Measurements from ENCODE around the gene TMEM72. TPM values are rescaled to one million over a fixed set of nuclear protein-coding genes. Genes with fewer than 3 reads are reported as not detected.

Gene TMEM72
- total RNA-seq, 1 donor from 2014 or later, result not detected

GRCh38 chr10:44889834-44890233, 21.3 kb upstream of the TMEM72 start:
- no peak overlapping the region for H3K27ac Mint-ChIP-seq
- CTCF ChIA-PET, result no interaction called here
- no peak for DNase-seq
- intact Hi-C loops (cut with micrococcal nuclease), result no loop called here
- H3K4me1 Mint-ChIP-seq, result no peaks in the 10 kb centered on the region
- ATAC-seq (ENCODE audit: low read depth), result no peak
- no peaks in the 10 kb centered on the region for H3K36me3 Mint-ChIP-seq (ENCODE audit: low read depth)
- TF ChIP-seq, protein P1, sequence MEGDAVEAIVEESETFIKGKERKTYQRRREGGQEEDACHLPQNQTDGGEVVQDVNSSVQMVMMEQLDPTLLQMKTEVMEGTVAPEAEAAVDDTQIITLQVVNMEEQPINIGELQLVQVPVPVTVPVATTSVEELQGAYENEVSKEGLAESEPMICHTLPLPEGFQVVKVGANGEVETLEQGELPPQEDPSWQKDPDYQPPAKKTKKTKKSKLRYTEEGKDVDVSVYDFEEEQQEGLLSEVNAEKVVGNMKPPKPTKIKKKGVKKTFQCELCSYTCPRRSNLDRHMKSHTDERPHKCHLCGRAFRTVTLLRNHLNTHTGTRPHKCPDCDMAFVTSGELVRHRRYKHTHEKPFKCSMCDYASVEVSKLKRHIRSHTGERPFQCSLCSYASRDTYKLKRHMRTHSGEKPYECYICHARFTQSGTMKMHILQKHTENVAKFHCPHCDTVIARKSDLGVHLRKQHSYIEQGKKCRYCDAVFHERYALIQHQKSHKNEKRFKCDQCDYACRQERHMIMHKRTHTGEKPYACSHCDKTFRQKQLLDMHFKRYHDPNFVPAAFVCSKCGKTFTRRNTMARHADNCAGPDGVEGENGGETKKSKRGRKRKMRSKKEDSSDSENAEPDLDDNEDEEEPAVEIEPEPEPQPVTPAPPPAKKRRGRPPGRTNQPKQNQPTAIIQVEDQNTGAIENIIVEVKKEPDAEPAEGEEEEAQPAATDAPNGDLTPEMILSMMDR (IDR thresholded peaks at IDR 0.05), result no peak
- POLR2A ChIA-PET, result no interaction called here
- H3K4me3 Mint-ChIP-seq, result no peak overlapping the region
- H3K9me3 Mint-ChIP-seq, result no peaks in the 10 kb centered on the region
- H3K27me3 Mint-ChIP-seq, result no peaks in the 10 kb centered on the region

DNA sequence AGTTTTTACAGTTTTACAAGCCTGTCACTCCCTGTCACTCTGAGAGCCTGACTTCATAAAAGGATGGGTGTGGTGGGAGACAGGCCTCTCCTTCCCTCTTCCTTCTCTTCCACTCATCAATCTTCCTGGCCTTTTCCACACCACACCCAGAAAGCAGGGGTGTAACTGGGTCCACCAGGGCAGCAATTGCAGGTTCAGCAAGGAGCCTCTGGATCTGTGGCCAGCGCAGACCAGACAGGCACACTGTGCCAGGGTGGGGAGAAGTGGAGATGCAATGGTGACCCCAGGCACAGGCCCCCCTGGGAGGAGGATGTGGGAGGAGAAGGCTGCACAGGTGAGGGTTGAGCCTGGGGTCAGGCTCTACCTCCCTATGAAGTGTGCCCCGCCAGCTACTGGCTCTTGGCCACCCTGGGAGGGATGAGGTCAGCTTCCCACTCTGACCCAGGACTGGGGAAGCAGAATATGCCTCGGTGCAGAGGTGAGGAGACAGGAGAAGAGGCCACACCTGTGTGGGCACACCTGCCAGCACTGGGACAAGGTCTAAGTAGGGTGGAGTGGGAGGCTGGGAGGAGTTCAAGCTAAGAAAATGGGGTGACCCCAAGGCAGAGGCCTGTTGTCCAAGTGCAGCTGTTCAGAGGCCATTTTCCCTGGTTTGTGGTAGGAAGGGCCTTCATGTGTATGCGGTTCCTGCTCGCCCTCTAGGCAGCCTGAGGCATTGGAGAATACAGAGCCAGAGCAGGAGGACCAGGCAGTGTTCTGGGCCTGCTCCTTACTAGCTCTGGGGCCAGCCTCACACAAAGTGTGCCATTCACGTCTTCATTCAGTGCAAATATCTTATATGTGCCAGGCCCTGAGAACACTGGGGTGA, 20.2 kb upstream of the TMEM72 start:
- TF ChIP-seq, protein P1 (IDR thresholded peaks at IDR 0.05), result no peak
- Mint-ChIP-seq H3K36me3 (ENCODE audit: low read depth) (no peaks in the 10 kb centered on the region), H3K27ac (no peak overlapping the region), H3K27me3 (no peaks in the 10 kb centered on the region), H3K4me1 (no peaks in the 10 kb centered on the region), H3K4me3 (no peak overlapping the region), H3K9me3 (no peaks in the 10 kb centered on the region)
- no peak for DNase-seq
- POLR2A ChIA-PET, result no interaction called here
- intact Hi-C loops (cut with micrococcal nuclease), result no loop called here
- ATAC-seq (ENCODE audit: low read depth), result no peak
- CTCF ChIA-PET, result no interaction called here

DNA sequence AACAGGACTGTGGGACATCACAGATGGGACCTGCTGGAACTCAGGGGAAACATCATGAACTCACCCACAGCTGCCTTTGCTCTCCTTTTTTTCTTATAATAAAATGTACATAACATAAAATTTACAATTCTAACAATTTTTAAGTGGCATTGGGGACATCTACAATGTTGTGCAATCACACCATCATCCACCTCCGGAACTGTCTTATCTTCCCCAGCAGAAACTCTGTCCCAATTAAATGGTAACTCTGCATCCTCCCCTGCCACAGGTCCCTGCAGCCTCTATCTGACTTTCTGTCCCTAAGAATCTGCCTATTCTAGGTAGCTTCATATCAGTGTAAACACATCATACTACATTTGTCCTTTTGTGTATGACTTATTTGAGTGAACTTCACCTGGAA, 19.4 kb upstream of the TMEM72 start:
- Mint-ChIP-seq H3K9me3 (no peaks in the 10 kb centered on the region), H3K4me3 (no peak overlapping the region), H3K27me3 (no peaks in the 10 kb centered on the region), H3K4me1 (no peaks in the 10 kb centered on the region), H3K27ac (no peak overlapping the region), H3K36me3 (ENCODE audit: low read depth) (no peaks in the 10 kb centered on the region)
- intact Hi-C loops (cut with micrococcal nuclease), result no loop called here
- CTCF ChIA-PET, result no interaction called here
- POLR2A ChIA-PET, result no interaction called here
- ATAC-seq (ENCODE audit: low read depth), result no peak
- no peak for DNase-seq
- TF ChIP-seq, protein P1 (IDR thresholded peaks at IDR 0.05), result no peak

- H3K4me3 Mint-ChIP-seq, result no peak overlapping the region
These were observed 17.3 kb upstream of the TMEM72 start for GRCh38 chr10:44893604-44894468.

More at GRCh38 chr10:44893604-44894468, 17.3 kb upstream of the TMEM72 start:
- Mint-ChIP-seq H3K27ac (no peak overlapping the region), H3K9me3 (no peaks in the 10 kb centered on the region), H3K4me1 (no peaks in the 10 kb centered on the region), H3K36me3 (ENCODE audit: low read depth) (no peaks in the 10 kb centered on the region), H3K27me3 (peaks cover 3% of the 10 kb centered on the region)
- TF ChIP-seq, protein P1 (IDR thresholded peaks at IDR 0.05), result no peak
- ChIA-PET CTCF (no interaction called here), POLR2A (no interaction called here)
- DNase-seq (no peak), ATAC-seq (ENCODE audit: low read depth) (no peak)
- intact Hi-C loops (cut with micrococcal nuclease), result no loop called here

Measured in activated B cell treated with CpG ODN at 0.5 μM for 24 hours (primary cell).